ENCODE data around the gene SLC14A1. TPM values are rescaled to one million over a fixed set of nuclear protein-coding genes. Genes with fewer than 3 reads are reported as not detected.

SLC14A1 gene
- 21.7 and 31.9 TPM in 2 replicates for total RNA-seq (2012; rRNA removed)
- polyA plus RNA-seq (2012; rRNA removed): 18.3 and 20.5 TPM in 2 replicates
- 24.8 and 32.4 TPM in 2 replicates for polyA plus RNA-seq (2012; cell fraction: cytosol; rRNA removed)
- polyA plus RNA-seq (2012; cell fraction: nucleus; rRNA removed; ENCODE audit: low replicate concordance): 45.7 and 80.2 TPM in 2 replicates
- percentile 58 among the genes with signal in this experiment for Bru-seq, nascent RNA
- BruChase-seq, experiment 1, labeled RNA remaining after a 6-hour chase: percentile 54 among the genes with signal in this experiment
- BruChase-seq, experiment 2, labeled RNA remaining after a 2-hour chase: percentile 59 among the genes with signal in this experiment
- long read RNA-seq, partial matches to known transcripts: 1 of 10 reads
- long read RNA-seq, other reads (novel, unspliced or antisense): 6 of 10 reads

DNA sequence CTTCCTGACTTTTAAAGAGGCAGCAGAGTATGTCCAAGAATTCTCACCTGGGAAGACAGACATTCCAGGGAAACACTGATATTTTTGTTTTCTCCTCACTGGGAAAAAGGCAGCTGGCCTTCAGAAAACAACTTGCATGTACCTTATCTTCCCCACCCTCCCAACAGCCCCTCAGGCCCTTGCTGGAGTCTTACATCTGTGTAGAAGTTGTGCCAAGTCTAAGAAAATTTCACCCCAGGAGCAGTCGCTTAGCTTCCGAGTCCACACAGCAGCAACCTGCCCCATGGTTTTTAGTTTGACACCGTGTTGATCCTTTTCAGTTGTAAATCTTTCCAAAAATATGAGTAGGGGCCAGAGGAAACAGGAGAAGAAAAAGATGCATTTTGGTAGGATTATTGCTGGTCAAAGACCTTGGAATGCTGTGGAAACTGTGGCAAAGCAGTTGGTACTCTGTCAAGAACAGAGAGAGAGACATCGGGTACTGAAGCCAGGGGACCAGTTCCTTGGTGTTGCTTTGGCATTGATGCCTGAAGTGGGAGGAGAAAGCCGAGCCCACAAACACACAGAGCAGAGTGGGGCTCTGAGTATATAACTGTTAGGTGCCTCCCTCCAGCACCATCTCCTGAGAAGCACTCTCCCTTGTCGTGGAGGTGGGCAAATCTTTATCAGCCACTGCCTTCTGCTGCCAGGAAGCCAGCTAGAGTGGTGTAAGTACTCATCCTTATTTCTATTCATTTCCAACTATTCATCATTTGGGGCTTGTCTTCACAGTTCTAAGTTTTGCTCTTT lies at the start of gene SLC14A1:
SLC14A1 (plus strand) TSS at position 615 of the 789 bp plus-strand sequence. CDS start 6,140 bp downstream, outside the sequence.
- Histone ChIP-seq H3K4me3 (ENCODE audit: insufficient read depth, low read depth, low read length) (peak within 1 kb of the TSS; percentile 5; the same call in 1 of the 2 replicates), H2BK5ac (ENCODE audit: low read depth, low read length, poor library complexity, severe bottlenecking) (peak within 1 kb of the TSS; percentile 21), H3K9me3 (ENCODE audit: control insufficient read depth, insufficient read depth, low read length) (no peaks in the 10 kb centered on the region), H2BK15ac (ENCODE audit: low read depth, low read length) (peak within 1 kb of the TSS; percentile 56; the same call in 2 of the 3 replicates), H4K8ac (ENCODE audit: low read depth in 2 of 2, low read length in 2 of 2) (peak within 1 kb of the TSS; percentile 62 to 84), H2AK5ac (ENCODE audit: low read depth, low read length) (peak within 1 kb of the TSS; percentile 88), H3K9ac (ENCODE audit: low read depth, low read length) (no peak within 1 kb of the TSS), H4K5ac (ENCODE audit: low read depth, low read length) (peak within 1 kb of the TSS; percentile 57; the same call in 1 of the 2 replicates), H3K79me1 (ENCODE audit: low read depth in 1 of 2, low read length in 2 of 2) (peaks cover 0 to 6% of the 10 kb centered on the region in 2 experiments; a peak in 1 of 4 replicates), H2BK20ac (ENCODE audit: low read depth, low read length) (peak within 1 kb of the TSS; percentile 63), H2BK120ac (ENCODE audit: low read depth, low read length) (peak within 1 kb of the TSS; percentile 88), H3K23ac (ENCODE audit: low read depth, low read length) (peak within 1 kb of the TSS; percentile 88; the same call in 1 of the 2 replicates), H2AK9ac (replicated peaks; ENCODE audit: low read depth, low read length, poor library complexity) (peak within 1 kb of the TSS; percentile 67), H3K27me3 (ENCODE audit: control insufficient read depth, insufficient read depth, low read length) (no peaks in the 10 kb centered on the region), H3K56ac (ENCODE audit: extremely low read depth, insufficient read depth, low read length) (no peak within 1 kb of the TSS), H3K9me1 (ENCODE audit: insufficient read depth, low read length) (peaks cover 15% of the 10 kb centered on the region), H3K4me1 (ENCODE audit: control insufficient read depth, insufficient read depth, low read length) (peaks cover 15% of the 10 kb centered on the region), H3K4ac (ENCODE audit: low read depth, low read length) (peak within 1 kb of the TSS; percentile 92), H4K20me1 (ENCODE audit: insufficient read depth, low read length) (no peaks in the 10 kb centered on the region), H3K18ac (ENCODE audit: low read depth, low read length) (peak within 1 kb of the TSS; percentile 42; the same call in 1 of the 2 replicates), H3K14ac (replicated peaks; ENCODE audit: low read depth, low read length) (peak within 1 kb of the TSS; percentile 86), H3K27ac (ENCODE audit: insufficient read depth, low read length) (no peak within 1 kb of the TSS), H4K91ac (ENCODE audit: insufficient read depth, low read depth, low read length) (peak within 1 kb of the TSS; percentile 73), H2AFZ (replicated peaks; ENCODE audit: low read length, poor library complexity) (peak within 1 kb of the TSS; percentile 55), H3K4me2 (ENCODE audit: low read depth, low read length) (peak within 1 kb of the TSS; percentile 39; the same call in 1 of the 2 replicates), H3K36me3 (ENCODE audit: control insufficient read depth, insufficient read depth, low read length) (no peaks in the 10 kb centered on the region)
- in situ Hi-C loops (cut with MboI; ENCODE audit: low sequenced_read_pairs): no loop called here
- ChIA-PET POLR2A (ENCODE audit: unreplicated experiment) (no interaction called here), CTCF (interaction anchor here (0.5 to 2.0 kb wide), 8 partner anchors 44 to 156 kb away, joined by 3 to 6 read pairs (median 5); no protein-coding TSS in a partner anchor)
- dilution Hi-C loops (cut with HindIII; ENCODE audit: low sequenced_read_pairs, unreplicated experiment): no loop called here
- ATAC-seq (ENCODE audit: low read depth): no peak
- DNase-seq: no peak
- BruUV-seq (replicated peaks): no TSS peak
- intact Hi-C loops (cut with micrococcal nuclease): loop anchor here (1.0 kb wide), 1 partner anchor 116 kb away; no protein-coding TSS in a partner anchor
- WGBS, 2 experiments (ENCODE audit: extremely low coverage in 2 of 2, insufficient read length in 1 of 2): no CpG with 5 or more reads among the region's 6 CpGs
- TF ChIP-seq NFE2L2 (IDR thresholded peaks at IDR 0.05; ENCODE audit: low read depth, low read length) (no peak), RFX5 (IDR thresholded peaks at IDR 0.05; ENCODE audit: low read depth, low read length) (no peak), MAFK (IDR thresholded peaks at IDR 0.05; ENCODE audit: low read depth, low read length) (no peak), MAZ (IDR thresholded peaks at IDR 0.05; ENCODE audit: borderline replicate concordance, low read depth, low read length) (no peak), RAD21 (IDR thresholded peaks at IDR 0.05; ENCODE audit: low read length) (no peak), CTCF (conservative IDR thresholded peaks at IDR 0.05; ENCODE audit: low read depth, low read length) (no peak), MXI1 (IDR thresholded peaks at IDR 0.05; ENCODE audit: borderline replicate concordance, low read depth, low read length) (no peak), SMC3 (IDR thresholded peaks at IDR 0.05; ENCODE audit: low read depth, low read length) (no peak), RCOR1 (IDR thresholded peaks at IDR 0.05; ENCODE audit: insufficient replicate concordance, low read length) (no peak), FOS (IDR thresholded peaks at IDR 0.05; ENCODE audit: low read depth, low read length) (no peak), POLR2A (IDR thresholded peaks at IDR 0.05; ENCODE audit: low read depth, low read length) (no peak), BHLHE40 (IDR thresholded peaks at IDR 0.05; ENCODE audit: low read depth, low read length) (no peak), CHD1 (IDR thresholded peaks at IDR 0.05; ENCODE audit: low read depth, low read length) (no peak)
- TF ChIP-seq, protein P1, sequence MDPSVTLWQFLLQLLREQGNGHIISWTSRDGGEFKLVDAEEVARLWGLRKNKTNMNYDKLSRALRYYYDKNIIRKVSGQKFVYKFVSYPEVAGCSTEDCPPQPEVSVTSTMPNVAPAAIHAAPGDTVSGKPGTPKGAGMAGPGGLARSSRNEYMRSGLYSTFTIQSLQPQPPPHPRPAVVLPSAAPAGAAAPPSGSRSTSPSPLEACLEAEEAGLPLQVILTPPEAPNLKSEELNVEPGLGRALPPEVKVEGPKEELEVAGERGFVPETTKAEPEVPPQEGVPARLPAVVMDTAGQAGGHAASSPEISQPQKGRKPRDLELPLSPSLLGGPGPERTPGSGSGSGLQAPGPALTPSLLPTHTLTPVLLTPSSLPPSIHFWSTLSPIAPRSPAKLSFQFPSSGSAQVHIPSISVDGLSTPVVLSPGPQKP (IDR thresholded peaks at IDR 0.05; ENCODE audit: borderline replicate concordance, low read depth, low read length): no peak
